Gastroesophageal sphincter (tissue), 4 donors: Measurements from ENCODE around the gene METRNL. TPM values are rescaled to one million over a fixed set of nuclear protein-coding genes. Genes with fewer than 3 reads are reported as not detected.
A peak's percentile ranks its signal among the peaks of the same experiment; 100 is the strongest.

ENCODE experiments used
- ATAC-seq: fragments of 150-250 bp; one replicate; pipeline ENCODE4 v1.9.1; 2016; ENCODE audit warnings: mild to moderate bottlenecking, moderate library complexity
- H3K27ac ChIP-seq, 4 donors: fragments of 200-600 bp; sonication (generic) in 3 of 4; 1 replicate in 3 of 4; 2 replicates in 1 of 4; pipeline ENCODE4 v1.5.1; 2016 to 2019
- H3K27me3 ChIP-seq: fragments of 200-600 bp; sonication (generic); one replicate; pipeline ENCODE4 v1.5.1; 2019
- H3K36me3 ChIP-seq, 2 donors: fragments of 200-600 bp; sonication (generic); one replicate each; pipeline ENCODE4 v1.5.1; 2019; ENCODE audit warnings: control low read depth in 1 of 2
- H3K4me1 ChIP-seq, 3 donors: fragments of 200-600 bp; sonication (generic); 1 replicate in 2 of 3; 2 replicates in 1 of 3; pipeline ENCODE4 v1.5.1; 2016 to 2019; ENCODE audit warnings: control low read depth in 2 of 3
- H3K4me3 ChIP-seq, 2 donors: fragments of 200-600 bp; sonication (generic); one replicate each; pipeline ENCODE4 v1.5.1; 2019; ENCODE audit warnings: mild to moderate bottlenecking in 1 of 2, moderate library complexity in 1 of 2
- H3K9me3 ChIP-seq, 3 donors: fragments of 200-600 bp; sonication (generic); one replicate each; pipeline ENCODE4 v1.5.1; 2017 to 2019; ENCODE audit warnings: control low read depth in 2 of 3
- EP300 ChIP-seq: sonication (generic); formaldehyde crosslinking; IDR thresholded peaks from one replicate; pipeline ENCODE4 v1.6.1; 2017; ENCODE audit warnings: antibody characterized with exemption, mild to moderate bottlenecking
- POLR2A ChIP-seq, 2 donors: fragments of 450-650 bp; IDR thresholded peaks; one replicate each; pipeline ENCODE4 v1.6.1; 2017; ENCODE audit warnings: antibody characterized with exemption in 2 of 2, mild to moderate bottlenecking in 2 of 2, moderate library complexity in 1 of 2
- POLR2AphosphoS5 ChIP-seq: sonication (generic); formaldehyde crosslinking; IDR thresholded peaks from one replicate; pipeline ENCODE4 v1.6.1; 2017; ENCODE audit warnings: antibody characterized with exemption
- WGBS, 2 donors: methylation state at CpG; one replicate each; pipeline ENCODE4 v1.1.5; 2018; ENCODE audit warnings: low coverage in 1 of 2; 5-methylcytosine and 5-hydroxymethylcytosine counted together
- total RNA-seq, 4 donors: library from RNA; depleted of rRNA; stranded (reverse); fragments of >200 nt; gene quantifications; one replicate each; pipeline ENCODE4 v1.1.0, GENCODE V29; 2016
- TF ChIP-seq, protein P1 (sequence below), 4 experiments: fragments of 200-600 bp in 2 of 4; fragments of 450-650 bp in 2 of 4; sonication (generic) in 1 of 4; IDR thresholded peaks; one replicate each; pipeline ENCODE4 v1.5.1; 2017 to 2019; ENCODE audit warnings: antibody characterized with exemption in 4 of 4, mild to moderate bottlenecking in 2 of 4, moderate library complexity in 2 of 4

METRNL gene
- total RNA-seq, 4 donors from 2014 or later: 41.1 to 82.6 (median 66.3) TPM

DNA sequence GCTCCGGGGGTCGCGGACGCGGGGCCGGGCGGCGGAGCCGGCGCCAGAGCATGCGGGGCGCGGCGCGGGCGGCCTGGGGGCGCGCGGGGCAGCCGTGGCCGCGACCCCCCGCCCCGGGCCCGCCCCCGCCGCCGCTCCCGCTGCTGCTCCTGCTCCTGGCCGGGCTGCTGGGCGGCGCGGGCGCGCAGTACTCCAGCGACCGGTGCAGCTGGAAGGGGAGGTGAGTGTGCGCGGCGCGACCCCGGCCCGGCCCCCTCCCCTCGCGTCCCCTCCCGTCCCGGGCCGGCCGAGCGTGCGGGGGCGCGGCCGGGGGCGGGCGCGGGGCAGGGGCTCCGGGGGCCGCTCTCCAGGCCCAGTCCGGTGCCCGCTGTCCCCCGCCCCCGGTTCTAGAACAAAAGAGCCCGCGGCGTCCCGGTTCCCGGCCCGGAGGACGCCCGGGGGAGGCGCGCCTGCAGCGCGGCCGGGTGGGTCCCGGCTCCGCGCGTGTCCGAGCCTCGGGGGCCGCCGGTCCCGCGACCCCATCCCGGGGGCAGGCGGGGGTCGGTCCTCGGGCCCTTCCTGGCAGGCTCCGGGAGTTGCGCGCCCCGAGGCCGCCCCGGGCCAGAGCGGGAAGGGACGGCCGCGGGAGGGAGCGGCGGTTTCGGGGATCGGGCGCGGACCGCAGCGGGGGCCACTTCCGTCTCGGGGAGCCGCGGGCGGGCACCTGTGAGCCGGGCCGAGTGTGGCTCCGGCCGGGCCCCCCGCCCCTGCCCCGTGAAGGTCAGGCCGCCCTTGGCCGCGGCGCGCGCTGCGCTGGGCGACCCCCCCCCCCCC is 563 bp downstream of the METRNL start:
- peak; percentile 8 for ATAC-seq
- peaks cover 0 to 65% (median 40%) of the 10 kb centered on the region in 3 donors for H3K4me1 ChIP-seq
- H3K9me3 ChIP-seq: no peaks in the 10 kb centered on the region
- H3K4me3 ChIP-seq: peak overlapping the region; percentile 72 to 94
- peak overlapping the region; percentile 55 to 91 (median 89) for H3K27ac ChIP-seq
- peak in 1 of 2 donors; percentile 14 for TF ChIP-seq POLR2A (IDR thresholded peaks at IDR 0.05)
- TF ChIP-seq POLR2AphosphoS5: no peak
- no peak for TF ChIP-seq EP300
- TF ChIP-seq, protein P1, sequence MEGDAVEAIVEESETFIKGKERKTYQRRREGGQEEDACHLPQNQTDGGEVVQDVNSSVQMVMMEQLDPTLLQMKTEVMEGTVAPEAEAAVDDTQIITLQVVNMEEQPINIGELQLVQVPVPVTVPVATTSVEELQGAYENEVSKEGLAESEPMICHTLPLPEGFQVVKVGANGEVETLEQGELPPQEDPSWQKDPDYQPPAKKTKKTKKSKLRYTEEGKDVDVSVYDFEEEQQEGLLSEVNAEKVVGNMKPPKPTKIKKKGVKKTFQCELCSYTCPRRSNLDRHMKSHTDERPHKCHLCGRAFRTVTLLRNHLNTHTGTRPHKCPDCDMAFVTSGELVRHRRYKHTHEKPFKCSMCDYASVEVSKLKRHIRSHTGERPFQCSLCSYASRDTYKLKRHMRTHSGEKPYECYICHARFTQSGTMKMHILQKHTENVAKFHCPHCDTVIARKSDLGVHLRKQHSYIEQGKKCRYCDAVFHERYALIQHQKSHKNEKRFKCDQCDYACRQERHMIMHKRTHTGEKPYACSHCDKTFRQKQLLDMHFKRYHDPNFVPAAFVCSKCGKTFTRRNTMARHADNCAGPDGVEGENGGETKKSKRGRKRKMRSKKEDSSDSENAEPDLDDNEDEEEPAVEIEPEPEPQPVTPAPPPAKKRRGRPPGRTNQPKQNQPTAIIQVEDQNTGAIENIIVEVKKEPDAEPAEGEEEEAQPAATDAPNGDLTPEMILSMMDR (IDR thresholded peaks at IDR 0.05): peak in 1 of 4 experiments; percentile 11
- H3K27me3 ChIP-seq: no peaks in the 10 kb centered on the region
- WGBS, 2 donors: no CpG with 5 or more reads among the region's 127 CpGs
- H3K36me3 ChIP-seq: peaks cover 0 to 5% of the 10 kb centered on the region in 2 donors

DNA sequence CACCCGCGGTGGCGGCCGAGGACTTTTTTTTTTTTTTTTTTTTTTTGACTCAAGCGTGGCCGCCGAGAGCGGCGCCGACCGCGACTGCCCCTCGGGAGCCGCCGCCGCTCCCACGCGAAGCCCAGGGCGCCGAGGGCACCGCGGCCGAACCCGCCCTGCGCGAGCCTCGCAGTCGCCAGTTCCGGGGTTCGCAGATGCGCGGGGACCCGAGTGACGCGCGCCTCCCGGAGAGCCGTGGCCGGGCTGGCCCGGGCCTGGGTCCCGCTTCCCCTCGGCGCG is 1.1 kb downstream of the METRNL start:
- H3K4me3 ChIP-seq: peak overlapping the region; percentile 72 to 94
- H3K9me3 ChIP-seq: no peaks in the 10 kb centered on the region
- ATAC-seq: no peak
- WGBS, 2 donors: no CpG with 5 or more reads among the region's 44 CpGs
- H3K4me1 ChIP-seq: peaks cover 0 to 70% (median 44%) of the 10 kb centered on the region in 3 donors
- H3K27ac ChIP-seq: peak overlapping the region; percentile 55 to 91 (median 89)
- H3K36me3 ChIP-seq: peaks cover 0 to 11% of the 10 kb centered on the region in 2 donors
- TF ChIP-seq EP300 (no peak), POLR2AphosphoS5 (no peak), POLR2A (IDR thresholded peaks at IDR 0.05) (no peak)
- TF ChIP-seq, protein P1 (IDR thresholded peaks at IDR 0.05): no peak
- no peaks in the 10 kb centered on the region for H3K27me3 ChIP-seq

DNA sequence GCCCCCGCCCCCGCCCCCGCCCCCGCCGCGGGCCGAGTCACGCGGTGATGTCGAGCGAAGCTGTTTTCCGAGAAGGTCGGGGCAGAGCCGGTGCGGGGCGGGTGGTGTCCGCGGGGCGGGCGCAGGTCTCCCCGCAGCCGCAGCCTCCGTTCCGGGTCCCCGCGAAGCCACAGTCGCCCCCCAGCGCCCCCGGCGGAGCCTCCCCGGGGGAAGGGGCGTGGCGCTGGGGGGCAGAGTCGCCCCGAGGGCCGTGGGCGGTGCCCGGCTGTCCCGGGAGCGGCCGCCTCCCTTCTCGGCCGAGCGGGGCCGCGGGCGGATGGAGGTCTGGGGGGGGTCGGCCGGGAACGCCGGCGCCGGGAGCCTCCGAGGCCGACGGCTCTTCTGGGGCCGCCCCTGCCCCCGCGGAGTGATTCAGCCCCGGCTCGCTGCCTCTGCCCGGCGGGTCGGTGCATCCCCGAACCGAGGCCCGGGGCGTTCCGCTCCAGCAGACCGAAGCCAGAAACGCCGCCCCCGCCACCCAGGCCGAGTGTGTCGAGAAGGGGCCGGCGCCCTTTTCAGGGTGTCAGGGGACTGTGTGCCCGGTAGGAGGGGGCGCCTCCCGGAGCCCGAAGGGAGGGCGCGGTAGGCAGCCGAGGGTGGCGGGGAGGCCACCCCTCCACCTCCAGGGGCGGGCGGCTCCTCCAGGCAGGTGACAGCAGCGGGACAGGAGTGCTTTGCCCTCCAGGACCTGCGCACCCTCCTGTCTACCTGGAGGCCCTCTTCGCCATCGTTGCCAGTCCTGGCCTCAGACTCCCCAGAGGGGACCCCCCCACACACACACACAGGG is 1.7 kb downstream of the METRNL start:
- WGBS, 2 donors: 67% methylated on average over 1 of the region's 91 CpGs; no CpG with 5 or more reads in 1 of the 2 donors
- Histone ChIP-seq H3K9me3 (no peaks in the 10 kb centered on the region), H3K4me3 (peak overlapping the region; percentile 72 to 94), H3K27me3 (no peaks in the 10 kb centered on the region), H3K27ac (peak overlapping the region; percentile 55 to 91 (median 89)), H3K4me1 (peaks cover 0 to 76% (median 44%) of the 10 kb centered on the region in 3 donors), H3K36me3 (peaks cover 0 to 16% of the 10 kb centered on the region in 2 donors)
- TF ChIP-seq, protein P1 (IDR thresholded peaks at IDR 0.05): no peak
- no peak for TF ChIP-seq EP300
- TF ChIP-seq POLR2A (IDR thresholded peaks at IDR 0.05): peak in 1 of 2 donors; percentile 29
- TF ChIP-seq POLR2AphosphoS5: no peak
- ATAC-seq: peak; percentile 17

DNA sequence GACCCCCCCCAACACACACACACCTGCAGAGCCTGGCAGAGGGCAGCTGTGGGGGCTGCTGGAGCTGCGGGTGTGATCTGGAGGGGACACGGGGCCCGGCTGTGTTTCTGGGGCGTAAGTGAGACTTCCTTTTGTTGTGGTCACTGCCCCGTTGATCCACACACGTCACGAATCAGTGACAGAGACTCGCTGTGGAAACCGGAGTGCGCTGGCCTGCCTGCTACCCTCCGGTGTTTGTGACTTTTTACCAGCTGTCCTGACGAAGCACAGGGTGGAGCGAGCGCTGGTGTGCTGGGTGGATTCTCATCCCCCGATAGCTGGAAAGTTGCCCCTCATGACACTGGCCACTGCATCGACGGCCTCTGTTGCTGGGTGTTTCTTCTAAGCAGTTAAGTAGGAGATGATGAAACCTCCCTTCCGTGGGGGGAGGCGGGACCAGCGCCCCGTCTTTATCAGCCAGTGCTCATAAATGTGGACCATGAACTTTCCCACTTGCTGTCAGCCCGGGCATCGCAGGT is 2.3 kb downstream of the METRNL start:
- H3K36me3 ChIP-seq: peaks cover 0 to 23% of the 10 kb centered on the region in 2 donors
- peaks cover 0 to 81% (median 47%) of the 10 kb centered on the region in 3 donors for H3K4me1 ChIP-seq
- no peaks in the 10 kb centered on the region for H3K9me3 ChIP-seq
- 55% methylated on average over 4 of the region's 23 CpGs; no CpG with 5 or more reads in 1 of the 2 donors for WGBS, 2 donors
- H3K4me3 ChIP-seq: peak overlapping the region; percentile 72 to 94
- peak; percentile 22 for ATAC-seq
- peak overlapping the region in 3 of 4 donors; percentile 88 to 91 (median 90) for H3K27ac ChIP-seq
- no peaks in the 10 kb centered on the region for H3K27me3 ChIP-seq
- TF ChIP-seq, protein P1 (IDR thresholded peaks at IDR 0.05): no peak
- peak in 1 of 2 donors; percentile 25 for TF ChIP-seq POLR2A (IDR thresholded peaks at IDR 0.05)
